Mucosa of descending colon (tissue), 3 donors: ENCODE measurements around the gene FHIT. TPM values are rescaled to one million over a fixed set of nuclear protein-coding genes. Genes with fewer than 3 reads are reported as not detected.
"Not testable (repeated sequence)": the region's sequence is repeated elsewhere in the genome, so short reads cannot be mapped to it uniquely, and the experiment has no call there.

Source experiments
- ATAC-seq: fragments of 200-7000 bp; cut with Tn5 transposase; one replicate; pipeline ENCODE4 v1.9.1; 2020; ENCODE audit warnings: mild to moderate bottlenecking, moderate library complexity
- DNase-seq, 3 donors: peaks; one replicate each; pipeline ENCODE4 v3.0.0-alpha.2; 2020
- H3K36me3 ChIP-seq: fragments of 200-600 bp; one replicate; pipeline ENCODE4 v1.8.0; 2021; ENCODE audit warnings: low read depth, mild to moderate bottlenecking
- H3K4me1 ChIP-seq: fragments of 200-600 bp; one replicate; pipeline ENCODE4 v1.8.0; 2021; ENCODE audit warnings: low read depth, mild to moderate bottlenecking
- H3K4me3 ChIP-seq: fragments of 200-600 bp; one replicate; pipeline ENCODE4 v1.8.0; 2021; ENCODE audit warnings: mild to moderate bottlenecking
- H3K9me3 ChIP-seq: fragments of 200-600 bp; one replicate; pipeline ENCODE4 v1.8.0; 2021; ENCODE audit warnings: mild to moderate bottlenecking
- CTCF ChIP-seq: fragments of 200-600 bp; IDR thresholded peaks from one replicate; pipeline ENCODE4 v1.8.0; 2022; ENCODE audit warnings: antibody characterized with exemption, mild to moderate bottlenecking
- intact Hi-C, 2 donors: fragments of 100-400 bp; cut with DNase I in 1 of 2; cut with micrococcal nuclease in 1 of 2; formaldehyde crosslinking; loops; one replicate each; pipeline versions ENCODE4 v1.11.0 to v1.11.1; 2022; cut with DNase I, micrococcal nuclease
- total RNA-seq, 3 donors: library from RNA; stranded (reverse); fragmentation: NEBNext Ultra II Directional in 2 of 3; extraction: Animal tissue kit (Norgen Biotek cat#: 25700) in 2 of 3; gene quantifications; one replicate each; pipeline versions ENCODE4 v1.2.1 to v1.2.4, GENCODE V29; 2021 to 2023
- donor health status: DM: no; HTN: no; CAD: no; lungs with moderate emphysema.
- donor health status: DM: no; HTN: no; CAD: no.
- donor health status: DM: no; HTN: yes; CAD: no.

Gene FHIT
- total RNA-seq, 3 donors from 2014 or later, result 8.9 to 20.7 (median 18.6) TPM

DNA sequence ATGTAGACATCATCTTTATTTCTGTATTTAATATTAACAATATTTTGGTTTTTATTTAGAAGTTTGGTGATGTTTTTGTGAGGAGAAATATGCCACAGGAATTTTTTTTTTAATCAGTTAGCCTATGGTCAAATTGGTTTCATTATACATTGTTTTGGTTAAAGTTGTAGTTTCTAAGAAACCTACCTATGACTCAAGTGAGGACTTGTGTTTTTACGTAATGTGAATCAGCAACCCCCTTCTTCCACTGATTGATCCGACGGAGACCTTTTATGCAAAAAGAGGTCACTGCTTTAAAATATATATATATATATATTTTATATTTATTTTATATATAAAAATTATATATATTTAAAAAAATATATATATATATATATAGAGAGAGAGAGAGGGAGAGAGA lies 698.1 kb downstream of the FHIT start:
- H3K4me1 ChIP-seq, result no peaks in the 10 kb centered on the region
- ATAC-seq (no peak), DNase-seq (no peak)
- intact Hi-C loops, result no loop called here
- no peak overlapping the region for H3K4me3 ChIP-seq
- H3K36me3 ChIP-seq, result no peaks in the 10 kb centered on the region
- no peaks in the 10 kb centered on the region for H3K9me3 ChIP-seq
- TF ChIP-seq CTCF, result no peak

GRCh38 chr3:60552581-60552980 lies 698.7 kb downstream of the FHIT start:
- ATAC-seq (no peak), DNase-seq (no peak)
- no peak for TF ChIP-seq CTCF
- no peaks in the 10 kb centered on the region for H3K9me3 ChIP-seq
- no peaks in the 10 kb centered on the region for H3K4me1 ChIP-seq
- H3K36me3 ChIP-seq, result no peaks in the 10 kb centered on the region
- H3K4me3 ChIP-seq, result no peak overlapping the region
- intact Hi-C loops, result no loop called here

DNA sequence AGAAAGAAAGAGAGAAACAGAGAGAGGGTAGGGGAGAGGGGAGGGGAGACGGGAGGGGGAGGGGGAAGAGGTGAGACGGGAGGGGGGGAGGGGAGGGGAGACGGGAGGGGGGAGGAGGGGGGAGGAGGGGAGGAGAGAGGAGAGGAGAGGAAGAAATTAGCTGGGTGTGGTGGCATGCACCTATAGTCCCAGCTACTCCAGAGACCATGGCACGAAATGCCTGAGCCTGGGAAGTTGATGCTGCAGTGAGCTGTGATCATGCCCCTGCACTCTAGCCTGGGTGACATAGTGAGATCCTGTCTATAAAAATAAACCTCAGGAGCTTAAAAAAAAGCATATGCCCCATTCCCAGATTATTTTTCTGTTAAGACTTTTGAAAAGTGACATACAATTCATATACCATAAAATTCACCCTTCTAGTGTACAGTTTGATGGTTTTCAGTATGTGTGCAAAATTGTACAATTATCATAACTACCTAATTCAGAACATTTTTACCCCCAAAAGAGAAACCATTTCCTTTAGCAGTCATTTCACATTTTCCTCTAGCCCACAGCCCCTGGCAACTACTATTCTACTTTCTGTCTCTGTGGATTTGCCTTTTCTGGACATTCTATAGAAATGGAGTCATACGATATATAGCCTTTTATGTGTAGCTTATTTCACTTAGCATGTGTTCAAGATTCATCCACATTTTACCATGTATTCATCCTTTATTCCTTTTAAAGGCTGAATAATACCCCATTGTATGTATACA lies 699.6 kb downstream of the FHIT start:
- TF ChIP-seq CTCF, result no peak
- Histone ChIP-seq H3K4me3 (no peak overlapping the region), H3K4me1 (no peaks in the 10 kb centered on the region), H3K36me3 (no peaks in the 10 kb centered on the region), H3K9me3 (no peaks in the 10 kb centered on the region)
- DNase-seq (no peak), ATAC-seq (no peak)
- intact Hi-C loops, result no loop called here

DNA sequence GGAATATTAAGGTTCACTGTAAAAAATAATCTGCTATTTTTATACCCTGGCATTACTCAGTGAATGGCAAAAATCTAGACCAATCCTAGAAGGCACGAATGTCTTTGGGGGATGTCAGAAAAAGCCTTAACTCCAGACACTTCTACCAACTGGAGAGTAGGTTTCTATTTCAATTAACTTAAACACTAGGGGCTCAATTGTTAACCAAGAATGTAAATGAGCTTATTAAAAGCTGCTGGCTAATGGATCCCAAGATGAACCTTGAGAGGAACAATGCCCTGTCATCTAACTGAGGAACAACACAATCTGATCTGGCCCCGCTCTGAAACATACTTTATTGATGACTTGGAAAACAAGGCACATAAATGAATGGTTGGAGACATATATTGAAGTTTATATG lies 701.4 kb downstream of the FHIT start:
- no peaks in the 10 kb centered on the region for H3K9me3 ChIP-seq
- intact Hi-C loops, result no loop called here
- DNase-seq (no peak), ATAC-seq (no peak)
- TF ChIP-seq CTCF, result no peak
- no peaks in the 10 kb centered on the region for H3K36me3 ChIP-seq
- H3K4me1 ChIP-seq, result no peaks in the 10 kb centered on the region
- H3K4me3 ChIP-seq, result no peak overlapping the region

- intact Hi-C loops, result no loop called here
- no peaks in the 10 kb centered on the region for H3K36me3 ChIP-seq
- no peak overlapping the region for H3K4me3 ChIP-seq
- peaks cover 2% of the 10 kb centered on the region for H3K9me3 ChIP-seq
- ATAC-seq (no peak), DNase-seq (no peak)
- H3K4me1 ChIP-seq, result no peaks in the 10 kb centered on the region
- TF ChIP-seq CTCF, result no peak
These were observed 708.3 kb downstream of the FHIT start for GRCh38 chr3:60542995-60543394.

GRCh38 chr3:60539394-60539793 lies 711.9 kb downstream of the FHIT start:
- intact Hi-C loops, H3K4me3 ChIP-seq, ATAC-seq: not testable (repeated sequence)

More at GRCh38 chr3:60539394-60539793, 711.9 kb downstream of the FHIT start:
- not testable (repeated sequence) for H3K36me3 ChIP-seq, DNase-seq, H3K9me3 ChIP-seq, H3K4me1 ChIP-seq
